ENCODE data around the gene KIF26A.

KIF26A gene

DNA sequence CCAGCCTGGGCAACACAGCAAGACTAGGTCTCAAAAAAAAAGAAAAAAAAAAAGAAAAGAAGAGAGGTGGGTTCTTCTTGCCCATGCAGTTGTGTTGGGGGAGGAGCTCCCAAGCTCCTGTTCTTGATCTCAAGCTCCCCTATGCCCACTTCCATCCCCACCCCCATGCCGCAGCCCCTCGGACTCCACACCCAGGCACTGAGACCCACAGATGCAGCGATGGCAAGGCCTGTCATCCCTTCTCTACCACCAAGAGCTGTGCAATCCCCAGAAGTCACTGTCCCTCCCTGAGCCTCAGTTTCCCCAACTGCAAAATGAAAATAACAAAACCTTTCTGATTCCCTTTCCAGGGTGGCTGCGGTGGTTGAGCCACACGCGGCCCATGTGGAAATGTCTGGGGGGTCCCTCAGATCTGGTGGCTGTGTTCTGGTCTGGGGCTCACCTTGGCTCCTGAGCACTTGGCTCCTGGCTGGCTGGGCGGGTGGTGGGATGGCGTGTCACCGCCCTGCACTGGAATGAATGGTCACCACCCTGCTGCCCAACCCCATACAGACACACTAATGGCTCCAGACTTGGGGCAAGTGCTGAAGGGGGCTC, 22.6 kb upstream of the KIF26A start:
- no peak for DNase-seq (ENCODE audit: low read depth)
- TF ChIP-seq, protein P1, sequence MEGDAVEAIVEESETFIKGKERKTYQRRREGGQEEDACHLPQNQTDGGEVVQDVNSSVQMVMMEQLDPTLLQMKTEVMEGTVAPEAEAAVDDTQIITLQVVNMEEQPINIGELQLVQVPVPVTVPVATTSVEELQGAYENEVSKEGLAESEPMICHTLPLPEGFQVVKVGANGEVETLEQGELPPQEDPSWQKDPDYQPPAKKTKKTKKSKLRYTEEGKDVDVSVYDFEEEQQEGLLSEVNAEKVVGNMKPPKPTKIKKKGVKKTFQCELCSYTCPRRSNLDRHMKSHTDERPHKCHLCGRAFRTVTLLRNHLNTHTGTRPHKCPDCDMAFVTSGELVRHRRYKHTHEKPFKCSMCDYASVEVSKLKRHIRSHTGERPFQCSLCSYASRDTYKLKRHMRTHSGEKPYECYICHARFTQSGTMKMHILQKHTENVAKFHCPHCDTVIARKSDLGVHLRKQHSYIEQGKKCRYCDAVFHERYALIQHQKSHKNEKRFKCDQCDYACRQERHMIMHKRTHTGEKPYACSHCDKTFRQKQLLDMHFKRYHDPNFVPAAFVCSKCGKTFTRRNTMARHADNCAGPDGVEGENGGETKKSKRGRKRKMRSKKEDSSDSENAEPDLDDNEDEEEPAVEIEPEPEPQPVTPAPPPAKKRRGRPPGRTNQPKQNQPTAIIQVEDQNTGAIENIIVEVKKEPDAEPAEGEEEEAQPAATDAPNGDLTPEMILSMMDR (IDR thresholded peaks at IDR 0.05; ENCODE audit: low read depth, low read length, missing control alignments) = no peak

GRCh38 chr14:104116288-104116755, 22.1 kb upstream of the KIF26A start:
- no peak for DNase-seq (ENCODE audit: low read depth)
- TF ChIP-seq, protein P1 (IDR thresholded peaks at IDR 0.05; ENCODE audit: low read depth, low read length, missing control alignments) = no peak
- no peak overlapping the region for H3K4me3 ChIP-seq (ENCODE audit: low read depth, low read length)

More for the DNA sequence above, 22.6 kb upstream of the KIF26A start:
- no peak overlapping the region for H3K4me3 ChIP-seq (ENCODE audit: low read depth, low read length)

DNA sequence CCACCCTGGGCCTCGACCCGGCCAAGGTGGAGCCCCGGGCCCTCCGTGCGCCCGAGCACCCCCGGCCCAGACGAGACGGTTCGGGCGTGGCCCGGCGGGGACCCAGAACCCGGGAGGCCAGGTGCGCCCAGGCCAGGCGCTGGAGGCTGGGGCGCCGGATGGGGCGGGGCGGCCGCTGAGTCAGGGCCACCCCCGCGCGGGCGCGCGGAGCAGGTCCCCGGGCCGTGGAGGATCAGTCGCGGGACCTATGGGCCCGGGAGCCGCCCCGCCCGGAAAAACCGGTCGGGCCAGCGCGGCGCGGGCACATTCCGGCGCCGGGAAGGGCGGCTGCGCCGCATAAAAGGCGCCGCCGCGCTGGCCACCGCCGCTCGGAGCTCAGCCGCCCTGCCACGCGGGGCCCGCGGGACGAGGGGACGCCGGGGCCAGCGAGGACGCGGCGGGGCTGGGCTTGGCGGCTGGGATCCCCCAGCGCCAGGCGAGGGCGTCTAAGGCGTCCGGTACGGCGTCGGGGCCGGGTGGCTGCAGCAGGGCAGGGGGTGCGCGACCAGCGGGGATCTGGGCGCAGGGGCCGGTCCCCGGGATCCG, 21.5 kb upstream of the KIF26A start:
- TF ChIP-seq, protein P1 (IDR thresholded peaks at IDR 0.05; ENCODE audit: low read depth, low read length, missing control alignments) = no peak
- no peak for DNase-seq (ENCODE audit: low read depth)
- H3K4me3 ChIP-seq (ENCODE audit: low read depth, low read length) = no peak overlapping the region

GRCh38 chr14:104117341-104118005, 20.9 kb upstream of the KIF26A start:
- DNase-seq (ENCODE audit: low read depth) = no peak
- H3K4me3 ChIP-seq (ENCODE audit: low read depth, low read length) = no peak overlapping the region
- TF ChIP-seq, protein P1 (IDR thresholded peaks at IDR 0.05; ENCODE audit: low read depth, low read length, missing control alignments) = no peak

GRCh38 chr14:104118006-104118844, 20.2 kb upstream of the KIF26A start:
- no peak for DNase-seq (ENCODE audit: low read depth)
- TF ChIP-seq, protein P1 (IDR thresholded peaks at IDR 0.05; ENCODE audit: low read depth, low read length, missing control alignments) = no peak
- H3K4me3 ChIP-seq (ENCODE audit: low read depth, low read length) = no peak overlapping the region

DNA sequence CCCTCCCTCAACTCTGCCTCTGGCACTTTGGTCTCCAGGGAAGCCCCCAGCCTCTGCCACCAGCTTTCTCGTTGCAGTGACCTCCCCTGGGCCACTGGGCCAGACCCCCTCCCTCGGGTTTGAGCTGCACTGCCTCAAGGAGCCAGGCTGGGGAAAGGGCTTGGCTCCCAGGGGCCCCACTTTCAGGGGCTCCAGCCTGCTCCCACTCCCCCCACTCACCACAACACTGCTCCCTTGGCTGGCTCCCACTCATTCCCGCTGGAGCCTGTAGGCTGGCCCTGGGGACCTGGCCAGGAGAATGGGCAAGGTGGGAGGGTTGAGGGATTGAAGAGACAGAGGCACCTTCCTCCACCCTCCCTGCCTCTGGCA, 19.3 kb upstream of the KIF26A start:
- TF ChIP-seq, protein P1 (IDR thresholded peaks at IDR 0.05; ENCODE audit: low read depth, low read length, missing control alignments) = no peak
- no peak overlapping the region for H3K4me3 ChIP-seq (ENCODE audit: low read depth, low read length)
- DNase-seq (ENCODE audit: low read depth) = no peak
